Measurements from ENCODE around the gene ATG2A. TPM values are rescaled to one million over a fixed set of nuclear protein-coding genes. Genes with fewer than 3 reads are reported as not detected.

ATG2A gene
- total and polyA plus RNA-seq, 2 of the 8 experiments (the other 6 are each of a cell fraction or from before 2014, with no cell fraction given): 12.1 to 22.1 TPM

GRCh38 chr11:64925536-64926436, 8.8 kb upstream of the ATG2A start:
- FAIRE-seq: no peak
- H3K27ac ChIP-seq (ENCODE audit: low read depth, low read length): no peak overlapping the region
- peak overlapping the region; percentile 71 to 84; a peak in 2 of 4 replicates for H3K4me2 ChIP-seq (ENCODE audit: insufficient read depth in 1 of 2, low read depth in 2 of 2, low read length in 2 of 2)
- no peak overlapping the region for H4K91ac ChIP-seq (replicated peaks; ENCODE audit: insufficient read length, low read length)
- H2AFZ ChIP-seq (ENCODE audit: low read length): no peak overlapping the region
- no peaks in the 10 kb centered on the region for H3K9me3 ChIP-seq (ENCODE audit: insufficient read depth in 2 of 2, low read depth in 1 of 2, low read length in 1 of 2)
- no peak for DNase-seq (ENCODE audit: low read depth in 1 of 2, low spot score in 2 of 2)
- no peaks in the 10 kb centered on the region for H3K79me1 ChIP-seq (ENCODE audit: low read depth, low read length)
- H3K36me3 ChIP-seq (ENCODE audit: control insufficient read depth in 2 of 4, insufficient read depth in 4 of 4, low read length in 3 of 4): no peaks in the 10 kb centered on the region; a peak in 1 of 8 replicates
- peak overlapping the region in 1 of 4 experiments; percentile 84; a peak in 3 of 8 replicates for H3K4me3 ChIP-seq (ENCODE audit: extremely low read depth in 1 of 4, insufficient read depth in 2 of 4, low read depth in 3 of 4, low read length in 4 of 4)
- H3K79me2 ChIP-seq (ENCODE audit: control insufficient read depth in 1 of 2, insufficient read depth in 2 of 2, low read length in 2 of 2): no peaks in the 10 kb centered on the region
- POLR2A ChIA-PET (ENCODE audit: partially characterized antibody): interaction anchor here (1.4 to 2.0 kb wide), 2 partner anchors 10 to 47 kb away, joined by 5 to 11 read pairs; partner anchors contain the start of genes EHD1 and GPHA2
- no peaks in the 10 kb centered on the region for H4K20me1 ChIP-seq (replicated peaks in 1 of 2; ENCODE audit: control insufficient read depth in 1 of 2, insufficient read depth in 2 of 2, low read length in 2 of 2)
- 85% methylated on average over 14 of the region's 24 CpGs; no CpG with 5 or more reads in 1 of the 2 experiments for WGBS, 2 experiments (ENCODE audit: extremely low coverage in 1 of 2, insufficient coverage in 1 of 2, insufficient read length in 1 of 2, insufficient replicate concordance in 2 of 2, low coverage in 1 of 2, low lambda C conversion rate in 2 of 2, missing lambda C conversion rate in 1 of 2)
- H3K4ac ChIP-seq (replicated peaks; ENCODE audit: insufficient read length, low read depth, low read length): no peak overlapping the region
- no peak overlapping the region for H4K5ac ChIP-seq (ENCODE audit: insufficient read length, low read depth, low read length)
- no peak overlapping the region for H3K9ac ChIP-seq (replicated peaks in 1 of 4; ENCODE audit: extremely low read depth in 1 of 4, low read depth in 3 of 4, low read length in 3 of 4)
- H2BK120ac ChIP-seq (replicated peaks; ENCODE audit: low read depth, low read length): no peak overlapping the region
- H3K4me1 ChIP-seq (replicated peaks in 1 of 4; ENCODE audit: control insufficient read depth in 3 of 4, insufficient read depth in 4 of 4, low read length in 3 of 4): peaks cover 0 to 7% (median 4%) of the 10 kb centered on the region in 4 experiments; a peak in 5 of 7 replicates
- H2BK12ac ChIP-seq (ENCODE audit: low read depth, low read length): no peak overlapping the region
- no peak overlapping the region for H3K14ac ChIP-seq (ENCODE audit: insufficient read length)
- TF ChIP-seq EP300 (IDR thresholded peaks at IDR 0.05; ENCODE audit: borderline replicate concordance in 1 of 2, low read depth in 2 of 2, low read length in 2 of 2): no peak
- peaks cover 0 to 6% (median 4%) of the 10 kb centered on the region in 4 experiments; a peak in 4 of 7 replicates for H3K27me3 ChIP-seq (replicated peaks in 1 of 4; ENCODE audit: control insufficient read depth in 3 of 4, extremely low read depth in 1 of 4, insufficient read depth in 3 of 4, low read length in 3 of 4)
- H2BK20ac ChIP-seq (ENCODE audit: low read length): no peak overlapping the region
- CTCF ChIA-PET (ENCODE audit: partially characterized antibody): interaction anchor here (0.6 to 2.4 kb wide), 9 partner anchors 8 to 237 kb away, joined by 3 to 7 read pairs (median 4); no protein-coding TSS in a partner anchor
- H4K8ac ChIP-seq (ENCODE audit: extremely low read depth, insufficient read depth, low read length): no peak overlapping the region
- peaks cover 8% of the 10 kb centered on the region; the same call in 1 of the 2 replicates for H3K23me2 ChIP-seq (ENCODE audit: low read depth, low read length)
- H3K18ac ChIP-seq (ENCODE audit: extremely low read depth, low read length): no peak overlapping the region
- no peak overlapping the region for H2AK5ac ChIP-seq (ENCODE audit: low read depth, low read length)
- H3K23ac ChIP-seq (ENCODE audit: insufficient read length): no peak overlapping the region
- H3K56ac ChIP-seq (replicated peaks; ENCODE audit: insufficient read length, low read depth, low read length): no peak overlapping the region
- H2BK5ac ChIP-seq (ENCODE audit: low read depth, low read length): no peak overlapping the region
- H2BK15ac ChIP-seq (ENCODE audit: low read length): no peak overlapping the region
